ENCODE measurements around the gene MRPL34. TPM values are rescaled to one million over a fixed set of nuclear protein-coding genes. Genes with fewer than 3 reads are reported as not detected.
A peak's percentile ranks its signal among the peaks of the same experiment; 100 is the strongest.

MRPL34 gene
- total and polyA plus RNA-seq, 9 of the 15 experiments (the other 6 are each of a cell fraction or from before 2014, with no cell fraction given) = 11.5 to 256 (median 72.5) TPM

- TF ChIP-seq ARID3A (IDR thresholded peaks at IDR 0.05; ENCODE audit: borderline replicate concordance, low read depth, low read length) (no peak), ZNF165 (CRISPR knock-in tag; IDR thresholded peaks at IDR 0.05; ENCODE audit: borderline replicate concordance) (no peak), POLR2AphosphoS2 (IDR thresholded peaks at IDR 0.05; ENCODE audit: low read length) (no peak), TCFL5 (CRISPR knock-in tag; conservative IDR thresholded peaks at IDR 0.05) (no peak), ZNF134 (CRISPR knock-in tag; conservative IDR thresholded peaks at IDR 0.05) (no peak), MTA3 (IDR thresholded peaks at IDR 0.05; ENCODE audit: borderline replicate concordance) (peak; percentile 100), CCAR2 (IDR thresholded peaks at IDR 0.05; ENCODE audit: low read depth, low read length) (no peak), ZFP30 (CRISPR knock-in tag; IDR thresholded peaks at IDR 0.05; ENCODE audit: borderline replicate concordance) (no peak), NFIC (IDR thresholded peaks at IDR 0.05) (peak; percentile 33; the same call in 1 of the 2 replicates), JUNB (CRISPR knock-in tag; conservative IDR thresholded peaks at IDR 0.05) (peak; percentile 50; the same call in 1 of the 2 replicates), STAT6 (CRISPR knock-in tag; IDR thresholded peaks at IDR 0.05) (0 out of 2 replicates have a peak, but pooled peaks have one; percentile 47), TSC22D4 (tag; IDR thresholded peaks at IDR 0.05) (no peak), CSDE1 (IDR thresholded peaks at IDR 0.05) (peak in 1 of 2 experiments; percentile 97; a peak in 2 of 4 replicates), SNRNP70 (optimal IDR thresholded peaks at IDR 0.05; ENCODE audit: low read depth, low read length) (no peak), RREB1 (CRISPR knock-in tag; IDR thresholded peaks at IDR 0.05) (no peak), ATF3 (IDR thresholded peaks at IDR 0.05) (peak; percentile 97), ATF3 (CRISPR knock-in tag; conservative IDR thresholded peaks at IDR 0.05) (no peak), TARDBP (IDR thresholded peaks at IDR 0.05) (peak; percentile 100)
Observed at GRCh38 chr19:17351815-17352435, 46.3 kb downstream of the MRPL34 start (continued).

Measured in K562 (cell line).